DMS79 (cell line): ENCODE results near the gene SHBG.
"Not testable (repeated sequence)": the region's sequence is repeated elsewhere in the genome, so short reads cannot be mapped to it uniquely, and the experiment has no call there.

Experiments
- DNase-seq: peaks from one replicate; lab custom pipeline; 2025; lab: John Stamatoyannopoulos, UW

SHBG gene

GRCh38 chr17:7629939-7630571, at the start of gene SHBG:
TSS of gene SHBG (plus strand) at chr17:7630135. CDS start at chr17:7630173, 38 bp downstream.
- no peak for DNase-seq

GRCh38 chr17:7580604-7581575, 49.0 kb upstream of the SHBG start:
- no peak for DNase-seq

GRCh38 chr17:7582396-7583252, 47.3 kb upstream of the SHBG start:
- no peak for DNase-seq

GRCh38 chr17:7583253-7584109, 46.5 kb upstream of the SHBG start, which contains the start of gene MPDU1:
TSS of gene MPDU1 (plus strand) at chr17:7583852. CDS start at chr17:7583863, 11 bp downstream.
- DNase-seq = peak; percentile 98

- no peak for DNase-seq
Measured at GRCh38 chr17:7586673-7587419, 43.1 kb upstream of the SHBG start.

- no peak for DNase-seq
Measured at GRCh38 chr17:7587420-7588151, 42.3 kb upstream of the SHBG start.

- no peak for DNase-seq
Measured at GRCh38 chr17:7588553-7589203, 41.3 kb upstream of the SHBG start.

GRCh38 chr17:7589204-7589868, 40.6 kb upstream of the SHBG start:
- DNase-seq = no peak

- DNase-seq = no peak
Measured at GRCh38 chr17:7589891-7590691, 39.8 kb upstream of the SHBG start, which contains the start of gene SOX15. TSS of gene SOX15 (minus strand) at chr17:7590094. CDS start at chr17:7589676, 418 bp downstream.

GRCh38 chr17:7590743-7591142, 39.2 kb upstream of the SHBG start:
- no peak for DNase-seq

- DNase-seq = no peak
Measured at GRCh38 chr17:7591596-7591995, 38.3 kb upstream of the SHBG start.

- no peak for DNase-seq
Measured at GRCh38 chr17:7592422-7593021, 37.4 kb upstream of the SHBG start.

- DNase-seq = no peak
Measured at GRCh38 chr17:7593296-7593695, 36.6 kb upstream of the SHBG start.

- not testable (repeated sequence) for DNase-seq
Measured at GRCh38 chr17:7597561-7597960, 32.4 kb upstream of the SHBG start.

GRCh38 chr17:7606280-7606679, 23.7 kb upstream of the SHBG start:
- DNase-seq = no peak

- DNase-seq = no peak
Measured at GRCh38 chr17:7610641-7611040, 19.3 kb upstream of the SHBG start.

- no peak for DNase-seq
Measured at GRCh38 chr17:7611635-7612293, 18.2 kb upstream of the SHBG start.
